Left lobe of liver (tissue), 2 donors: ENCODE data around the gene MPST. TPM values are rescaled to one million over a fixed set of nuclear protein-coding genes. Genes with fewer than 3 reads are reported as not detected.
"Not testable (repeated sequence)": the region's sequence is repeated elsewhere in the genome, so short reads cannot be mapped to it uniquely, and the experiment has no call there.

Source experiments
- ATAC-seq: fragments of 200-7000 bp; cut with Tn5 transposase; one replicate; pipeline ENCODE4 v1.9.1; 2020; ENCODE audit warnings: mild to moderate bottlenecking, moderate library complexity
- DNase-seq: peaks from one replicate; pipeline ENCODE4 v3.0.0-alpha.2; 2020; ENCODE audit warnings: low spot score
- total RNA-seq: library from RNA; stranded (reverse); gene quantifications from one replicate; pipeline ENCODE4 v1.2.1, GENCODE V29; 2021
- donor health status: DM: no; HTN: no; CAD: no; lungs with moderate emphysema.
- donor health status: DM: no; HTN: yes; CAD: no.

Gene MPST
- 247 TPM for total RNA-seq

DNA sequence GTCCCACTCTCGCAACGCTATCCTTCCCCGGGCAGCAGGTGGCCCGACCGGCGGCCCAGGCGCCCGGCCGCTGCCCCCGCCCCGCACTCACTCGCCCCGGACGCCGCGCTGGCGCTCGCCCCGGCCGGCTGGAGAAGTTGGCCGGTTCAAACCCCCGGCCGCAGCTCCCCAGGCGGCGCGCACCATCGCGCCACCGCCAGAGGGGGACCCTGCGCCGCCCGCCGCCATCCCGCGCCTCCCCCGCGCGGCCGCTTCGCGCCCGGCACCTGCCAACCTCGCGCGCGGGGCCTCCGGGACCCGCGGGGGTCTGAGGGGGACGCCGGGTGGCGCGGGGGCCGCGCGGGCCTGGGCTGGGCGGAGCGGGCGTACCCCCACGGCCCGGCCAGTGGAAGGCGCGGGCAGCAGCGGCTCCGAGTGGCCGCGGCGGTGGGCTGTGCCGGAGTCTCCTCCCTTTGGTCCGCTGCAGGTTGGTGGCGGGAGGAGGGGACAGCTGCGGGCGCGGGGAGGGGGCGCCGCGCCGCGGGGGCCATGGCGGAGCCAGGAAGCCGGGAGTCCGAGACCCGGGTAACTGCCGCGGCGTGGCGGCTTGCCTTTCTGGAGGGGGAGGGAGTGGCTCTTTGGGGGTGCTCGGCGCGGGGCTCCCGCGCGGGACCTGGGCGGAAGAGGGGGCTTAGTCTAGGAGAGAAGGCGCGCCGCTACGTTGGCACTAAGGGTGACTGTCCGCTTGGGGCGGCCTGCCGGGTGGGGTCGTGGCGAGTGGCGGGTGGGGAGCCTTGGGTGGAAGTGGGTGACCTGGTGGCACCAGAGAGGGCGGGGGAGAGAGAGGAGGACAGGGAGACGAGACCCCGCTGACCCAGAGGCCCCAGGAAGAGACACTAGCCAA, at the start of gene MPST, which contains the start of gene TST:
MPST (plus strand) TSS at position 434 of the 883 bp plus-strand sequence; CDS start at position 529, 95 bp downstream.
TST (minus strand) TSS at position 139 of the 883 bp plus-strand sequence. CDS start 715 bp downstream, outside the sequence.
- DNase-seq (peak; percentile 85), ATAC-seq (peak; percentile 57)

DNA sequence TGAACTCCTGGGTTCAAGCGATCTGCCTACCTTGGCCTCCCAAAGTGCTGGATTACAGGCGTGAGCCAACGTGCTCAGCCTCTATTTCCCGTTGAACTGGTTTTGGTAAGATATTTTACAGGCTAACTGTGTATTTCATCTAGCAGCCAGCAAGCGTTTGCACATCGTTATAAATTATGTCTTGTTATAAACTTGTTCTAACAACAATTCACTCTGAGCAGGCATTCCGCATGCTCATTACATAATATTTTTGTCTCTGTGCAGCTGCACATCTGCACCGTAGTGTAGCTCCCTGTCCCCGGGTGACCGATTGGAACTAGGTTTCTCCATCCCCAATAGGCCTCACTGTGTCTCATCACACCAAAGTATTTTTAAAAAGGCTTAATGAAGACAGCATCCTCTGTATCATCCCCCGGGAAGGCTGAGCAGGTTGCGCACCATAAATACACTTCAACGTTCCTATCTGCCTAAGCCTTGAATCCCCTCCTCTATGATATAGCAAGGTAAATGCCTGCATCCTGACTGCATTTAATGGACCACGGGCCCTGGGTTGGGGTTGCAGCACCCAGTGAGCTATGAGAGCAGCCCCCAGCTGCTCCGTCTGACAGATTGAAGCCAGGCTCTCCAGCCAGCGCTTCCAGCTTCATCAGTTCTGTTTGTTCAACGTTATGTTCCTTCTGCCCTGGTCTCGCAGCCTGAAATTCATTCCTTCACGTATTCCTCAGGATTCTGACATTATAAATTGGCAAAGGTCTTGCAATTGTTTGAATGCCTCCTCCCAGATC, 48.0 kb upstream of the MPST start:
- no peak for ATAC-seq
- DNase-seq, result no peak

DNA sequence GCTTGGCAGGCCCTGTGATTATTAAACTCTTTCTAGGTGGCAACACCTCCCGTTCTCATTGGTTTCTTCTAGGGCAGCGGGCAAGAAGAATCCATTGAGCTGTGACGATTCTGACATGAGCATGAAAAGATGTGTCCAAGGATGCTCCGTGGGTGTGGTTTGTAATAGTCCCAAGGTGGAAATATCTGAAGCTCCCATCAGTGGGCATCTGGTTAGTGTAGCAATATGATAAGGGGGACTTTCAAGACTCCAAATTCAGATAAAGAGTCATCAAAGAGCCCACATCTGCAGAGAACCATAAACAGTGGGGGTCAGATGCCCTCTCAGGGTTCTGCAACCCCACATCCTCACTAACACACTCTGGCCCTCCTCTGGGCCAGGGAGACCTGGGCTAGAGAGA, 42.9 kb upstream of the MPST start:
- ATAC-seq (no peak), DNase-seq (no peak)

DNA sequence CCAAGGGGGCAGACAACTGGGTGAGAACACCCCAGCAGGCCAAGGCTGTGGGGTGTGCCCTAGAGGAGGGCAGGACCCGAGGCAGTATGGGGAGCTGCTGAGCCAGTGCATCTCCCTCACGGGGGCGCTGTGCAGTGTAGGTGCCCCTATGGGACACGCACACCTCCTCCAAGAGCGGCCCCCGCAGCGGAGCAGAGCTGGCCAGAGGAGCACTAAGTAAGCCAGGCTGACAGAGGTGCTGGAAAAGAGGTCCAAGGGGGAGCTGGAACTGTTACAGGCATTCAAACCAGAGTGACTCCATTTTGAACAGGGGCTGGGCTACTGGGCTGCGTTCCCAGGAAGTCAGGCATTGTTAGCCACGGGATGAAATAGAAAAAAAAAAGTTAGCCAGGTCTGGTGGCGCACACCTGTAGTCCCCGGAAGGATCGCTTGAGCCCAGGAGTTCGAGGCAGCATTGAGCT, 42.1 kb upstream of the MPST start:
- peak; percentile 61 for ATAC-seq
- DNase-seq, result peak; percentile 63

DNA sequence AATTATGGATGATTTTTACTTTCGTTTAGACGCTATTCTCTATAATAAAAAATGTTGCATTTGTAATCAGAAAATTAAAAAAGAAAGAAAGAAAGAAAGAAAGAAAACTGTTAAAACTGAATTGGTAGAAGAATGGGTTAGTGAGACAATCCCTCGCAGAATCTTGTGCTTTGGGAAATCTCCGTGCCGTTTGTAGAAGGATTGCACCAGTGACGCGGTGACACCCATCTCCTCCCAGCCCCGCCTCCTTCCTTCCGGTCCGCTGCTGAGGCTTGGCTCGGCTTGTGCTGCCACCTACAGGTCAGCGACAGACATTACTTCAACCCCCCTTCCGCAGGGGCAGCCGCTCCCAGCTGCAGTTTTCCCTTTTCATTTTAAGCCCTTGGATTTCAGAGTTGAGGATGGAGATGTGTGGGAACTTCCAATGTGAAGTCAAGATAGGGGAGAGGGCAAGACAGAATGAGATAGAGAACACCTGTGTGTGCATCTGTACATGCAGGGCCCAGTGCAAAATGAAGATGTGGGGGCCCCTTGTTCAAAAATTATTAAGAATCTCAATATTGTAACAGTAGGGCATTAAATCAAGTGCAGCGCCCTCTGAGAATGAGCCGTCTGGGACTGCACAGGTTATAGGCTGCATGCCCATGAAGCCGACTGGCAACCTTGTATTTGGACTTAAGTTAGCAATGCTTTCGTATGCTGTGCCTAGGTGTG, 41.4 kb upstream of the MPST start:
- peak; percentile 89 for DNase-seq
- ATAC-seq, result peak; percentile 100

DNA sequence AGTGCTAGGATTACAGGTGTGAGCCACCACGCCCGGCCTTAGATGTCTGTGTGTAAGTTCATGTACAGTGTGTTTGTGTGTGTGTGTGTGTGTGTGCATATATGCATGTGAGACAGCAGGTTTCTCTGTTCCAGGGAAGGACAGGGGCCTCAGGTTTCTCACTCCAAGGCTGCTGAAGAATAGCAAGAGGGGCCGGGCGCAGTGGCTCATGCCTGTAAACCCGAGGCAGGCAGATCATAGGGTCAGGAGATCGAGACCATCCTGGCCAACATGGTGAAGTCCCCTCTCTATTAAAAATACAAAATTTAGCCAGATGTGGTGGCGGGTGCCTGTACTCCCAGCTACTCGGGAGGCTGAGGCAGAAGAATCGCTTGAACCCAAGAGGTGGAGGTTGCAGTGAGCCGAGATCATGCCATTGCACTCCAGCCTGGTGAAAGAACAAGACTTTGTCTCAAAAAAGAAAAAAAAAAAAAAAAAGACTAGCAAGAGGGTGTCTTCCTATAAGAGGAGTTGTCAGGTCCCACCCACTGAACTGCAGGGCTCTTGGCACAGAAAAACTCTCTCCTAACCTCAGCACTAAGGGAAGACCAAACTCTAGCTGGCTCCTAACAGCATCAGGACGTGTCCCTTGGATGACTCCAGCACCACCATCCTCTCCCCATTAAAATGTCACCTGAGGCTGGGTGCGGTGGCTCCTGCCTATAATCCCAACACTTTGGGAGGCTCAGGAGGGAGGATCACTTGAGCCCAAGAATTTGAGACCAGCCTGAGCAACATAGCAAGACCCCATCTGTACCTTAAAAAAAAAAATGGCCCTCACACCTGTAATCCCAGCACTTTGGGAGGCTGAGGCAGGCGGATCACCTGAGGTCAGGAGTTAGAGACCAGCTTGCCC, 40.3 kb upstream of the MPST start:
- no peak for ATAC-seq
- DNase-seq, result no peak

DNA sequence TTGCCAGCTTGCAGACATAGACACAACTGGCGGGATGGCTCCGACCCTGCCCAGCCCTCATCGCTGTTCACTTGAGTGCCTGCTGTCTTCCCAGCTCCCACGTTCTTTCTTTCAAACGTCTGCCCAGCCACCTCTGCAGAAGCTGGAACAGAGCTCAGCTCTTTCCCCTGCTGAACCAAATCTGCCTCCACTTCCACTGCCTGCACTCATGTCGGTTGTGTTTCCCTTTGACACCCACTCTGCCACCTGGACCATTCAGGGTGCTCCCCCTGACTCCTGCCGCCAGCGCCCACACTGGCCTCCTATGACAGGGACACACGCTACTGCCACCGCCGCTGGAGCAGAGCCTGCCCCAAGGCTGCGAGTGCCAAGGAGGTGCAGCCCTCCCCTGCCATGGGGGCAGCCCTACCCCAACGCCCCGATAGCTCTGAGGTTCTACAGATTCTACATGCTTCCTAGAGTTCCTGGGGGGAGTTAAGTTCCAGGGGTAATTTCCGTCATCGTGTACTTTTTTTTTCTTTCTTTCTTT, 38.2 kb upstream of the MPST start:
- no peak for DNase-seq
- no peak for ATAC-seq

DNA sequence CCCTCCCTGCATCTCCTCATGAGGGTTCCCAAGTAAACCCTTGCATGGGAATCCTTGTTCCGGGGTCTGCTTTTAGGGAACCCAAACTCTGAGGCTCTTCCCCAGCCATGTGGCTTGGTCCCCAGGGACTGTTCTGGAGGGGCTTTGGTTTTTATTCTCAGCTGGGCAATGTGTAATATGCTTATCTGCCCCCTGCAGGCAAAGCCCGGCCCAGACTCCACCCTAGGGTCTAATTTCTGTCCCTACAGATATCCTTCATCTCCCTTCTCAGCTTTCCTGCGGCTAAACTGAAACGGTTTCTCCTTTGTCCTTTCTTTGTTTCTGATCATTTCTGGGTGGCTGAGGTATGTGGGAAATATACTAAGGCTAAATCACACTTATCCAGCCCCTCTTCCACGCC, 37.4 kb upstream of the MPST start:
- DNase-seq (no peak), ATAC-seq (no peak)

DNA sequence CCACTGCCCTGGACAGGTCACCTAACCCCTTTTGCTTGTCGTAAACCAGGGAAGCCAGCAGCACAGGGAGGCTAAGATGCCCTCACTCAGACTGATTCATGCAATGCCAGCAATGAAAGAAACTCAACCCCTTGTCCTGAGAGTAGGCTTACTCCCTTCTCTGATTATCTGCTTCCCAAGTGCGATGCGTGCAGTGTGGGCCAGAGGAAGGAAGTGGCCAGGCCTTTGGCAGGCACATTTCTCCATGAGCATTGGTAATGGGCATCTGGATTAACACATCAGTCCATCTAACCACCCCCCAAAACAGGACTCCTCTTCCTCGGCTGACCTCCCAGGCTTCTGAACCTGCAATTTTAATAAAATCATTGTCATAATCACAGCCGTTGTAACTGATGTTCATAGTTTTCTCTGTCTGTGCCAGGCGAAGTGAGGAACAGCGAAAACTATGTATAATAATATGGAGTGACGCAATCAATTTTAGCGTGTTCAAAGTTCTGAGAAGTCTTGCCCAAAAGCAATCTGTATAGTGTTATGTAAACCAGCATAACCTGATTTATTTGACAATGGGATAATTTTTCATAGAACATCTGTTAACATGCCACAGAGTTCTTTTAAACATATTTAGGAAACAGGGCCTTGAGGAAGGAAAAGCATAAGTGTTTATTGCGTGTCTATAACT, 34.2 kb upstream of the MPST start:
- no peak for DNase-seq
- ATAC-seq, result no peak

DNA sequence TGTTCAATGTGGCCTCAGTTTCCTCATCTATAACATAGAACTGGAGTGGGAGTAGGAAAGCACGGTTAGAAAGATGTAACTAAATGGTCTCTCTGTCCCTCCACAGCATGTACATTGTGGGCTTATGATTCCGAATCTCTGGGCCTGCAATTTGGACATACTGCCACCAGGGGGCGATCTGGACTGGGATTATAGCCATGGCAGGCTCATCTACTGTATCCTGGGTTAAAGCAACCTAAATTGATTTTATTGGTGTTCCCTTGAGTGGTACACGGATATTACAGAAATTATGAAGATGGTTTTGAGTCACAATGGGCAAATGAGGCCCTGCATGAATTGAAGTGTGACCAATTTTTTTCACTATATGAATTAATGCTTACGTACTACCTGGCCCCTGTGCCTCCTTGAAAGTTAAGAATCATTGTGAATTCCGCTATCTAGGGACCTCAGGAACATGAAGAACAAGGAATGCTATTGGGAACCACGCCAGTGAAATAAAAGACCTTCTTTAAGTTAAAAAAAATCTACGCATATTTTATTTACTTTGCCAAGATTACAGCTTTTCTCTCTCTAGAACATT, 33.2 kb upstream of the MPST start:
- ATAC-seq, result peak; percentile 61
- no peak for DNase-seq

DNA sequence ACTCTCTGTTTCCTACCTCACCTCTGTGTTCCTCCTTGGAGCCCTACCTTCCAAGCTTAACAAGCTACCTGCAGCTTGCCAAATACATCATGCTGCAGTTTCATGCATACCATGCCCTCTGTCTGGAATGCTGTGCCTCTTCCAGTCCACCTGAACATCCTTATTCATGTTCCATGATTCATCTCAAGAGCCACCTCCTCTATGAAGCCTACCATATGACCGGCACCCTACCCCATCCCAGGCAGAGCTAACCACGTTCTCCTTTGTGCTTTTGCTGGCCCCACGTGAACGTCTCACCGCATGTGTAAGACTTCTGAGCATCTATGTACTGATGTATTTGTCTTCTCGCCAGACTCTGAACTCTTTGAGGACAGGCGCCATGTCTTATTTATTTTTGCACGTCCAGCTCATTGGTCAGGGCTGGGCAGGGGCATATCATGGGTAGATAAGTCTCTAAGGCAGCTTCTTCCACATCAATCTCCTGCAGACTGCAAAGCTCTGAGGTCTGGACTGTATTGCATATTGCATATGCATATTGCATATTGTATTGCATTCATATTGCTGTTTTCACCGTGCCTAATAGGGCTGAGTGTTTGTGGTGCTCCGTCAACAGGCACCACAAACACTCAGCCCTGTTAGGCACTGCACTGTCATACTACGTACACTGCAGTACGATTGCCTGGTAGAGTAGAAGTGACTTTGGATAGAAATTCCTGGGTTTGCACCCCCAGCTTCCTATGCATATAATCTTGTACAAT, 31.3 kb upstream of the MPST start:
- DNase-seq, result no peak
- ATAC-seq, result no peak

DNA sequence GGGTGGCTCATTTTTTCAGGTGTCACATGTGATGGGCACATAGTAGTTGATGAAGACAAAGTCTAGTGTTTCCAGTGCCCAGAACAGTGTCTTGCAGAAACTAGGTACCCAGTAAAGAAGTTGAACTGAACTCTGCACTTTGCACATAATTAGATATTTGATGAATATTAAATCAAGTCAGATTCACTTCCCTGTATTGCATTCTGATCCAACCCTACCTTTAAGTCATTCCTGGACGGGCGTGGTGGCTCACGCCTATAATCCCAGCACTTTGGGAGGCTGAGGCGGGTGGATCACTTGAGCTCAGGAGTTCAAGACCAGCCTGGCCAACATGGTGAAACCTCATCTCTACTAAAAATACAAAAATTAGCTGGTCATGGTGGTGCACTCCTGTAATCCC, 30.5 kb upstream of the MPST start:
- ATAC-seq, DNase-seq: not testable (repeated sequence)

DNA sequence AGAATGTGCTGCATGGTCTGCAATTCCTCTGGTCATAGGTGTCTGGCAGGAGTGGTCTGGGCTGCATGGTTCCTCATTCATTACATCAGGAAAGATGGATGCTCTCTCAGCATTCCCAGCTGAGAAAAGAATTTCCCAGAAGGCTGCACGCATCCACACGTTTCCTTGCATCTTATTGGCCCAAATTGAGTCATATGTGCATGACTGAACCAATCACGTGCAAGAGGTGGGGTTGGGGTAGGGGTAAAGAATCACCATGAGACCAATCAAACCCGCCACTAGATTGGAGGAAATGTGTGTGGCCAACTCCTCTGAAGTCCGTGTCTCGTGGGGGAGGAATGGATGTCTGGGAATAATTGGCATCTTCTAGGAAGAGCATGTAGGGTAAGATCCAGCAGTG, 29.1 kb upstream of the MPST start:
- DNase-seq (no peak), ATAC-seq (no peak)

DNA sequence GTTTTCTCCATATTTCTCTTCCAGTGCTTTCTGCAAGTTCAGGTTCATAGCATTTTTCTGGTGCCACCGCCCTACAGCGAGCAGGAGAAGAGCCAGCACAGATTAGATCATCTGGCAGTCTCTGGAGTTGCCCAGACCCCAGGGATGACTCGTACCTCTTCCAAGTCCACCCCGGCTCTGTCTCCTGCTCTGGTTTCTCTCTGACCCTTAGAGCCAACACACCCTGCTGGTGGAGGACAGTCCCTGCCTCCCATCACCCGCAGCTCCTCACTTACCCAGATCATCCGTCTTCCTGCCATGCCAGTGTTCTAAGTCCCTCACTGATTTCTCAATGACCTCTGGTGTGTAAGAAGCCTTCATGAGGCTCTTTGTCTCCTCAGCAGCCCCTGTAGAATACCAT, 28.3 kb upstream of the MPST start:
- DNase-seq, result no peak
- ATAC-seq, result no peak

DNA sequence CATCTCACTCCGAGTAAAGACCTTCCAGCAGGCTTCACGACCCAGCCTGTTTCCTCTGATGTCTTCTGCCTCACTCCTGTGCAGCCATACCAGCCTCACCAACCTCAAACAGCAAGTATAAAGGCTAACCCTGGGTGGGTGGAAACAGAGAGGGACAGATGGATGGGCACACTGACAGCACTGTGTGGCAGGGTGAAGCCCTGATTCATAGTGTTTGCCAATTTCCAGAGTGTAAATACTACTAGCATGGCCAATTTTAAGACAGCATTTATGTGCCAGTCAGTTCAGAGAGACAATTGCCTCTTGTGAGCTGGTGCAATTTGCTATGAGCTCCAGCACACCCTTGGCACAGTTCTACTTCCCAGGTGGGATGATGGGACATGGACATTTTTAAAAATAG, 21.8 kb upstream of the MPST start:
- ATAC-seq, result no peak
- DNase-seq, result no peak

DNA sequence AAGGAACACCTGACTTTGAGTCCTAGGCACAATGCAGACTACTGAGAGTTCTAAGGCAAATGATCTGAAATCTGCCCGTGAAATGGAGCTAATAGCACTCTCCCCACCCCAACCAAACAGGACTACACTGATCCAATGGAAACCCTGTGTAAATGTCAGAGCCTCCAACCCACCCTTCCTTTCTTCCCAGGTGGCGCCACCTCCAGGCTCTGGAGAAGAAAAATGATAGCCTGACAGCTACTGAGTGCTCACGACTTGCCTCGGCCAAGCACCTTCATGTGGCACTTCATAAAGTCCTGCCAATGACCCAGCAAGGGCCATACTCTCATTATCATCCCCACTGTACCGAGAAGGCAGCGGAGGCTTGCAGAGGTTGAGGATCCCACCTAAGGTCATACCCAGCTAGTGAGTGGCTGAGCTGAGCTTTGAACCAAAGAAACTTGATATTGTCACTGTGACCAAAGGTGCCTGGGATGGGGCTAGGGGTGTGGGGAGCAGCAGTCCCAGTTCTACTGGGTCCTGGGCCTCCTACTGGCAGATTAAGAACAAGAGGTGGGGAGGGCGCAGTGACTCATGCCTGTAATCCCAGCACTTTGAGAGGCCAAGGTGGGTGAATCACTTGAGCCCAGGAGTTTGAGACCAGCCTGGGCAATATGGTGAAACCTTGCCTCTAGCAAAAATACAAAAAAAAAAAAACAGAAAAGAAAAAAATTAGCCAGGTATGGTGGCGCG, 20.8 kb upstream of the MPST start:
- ATAC-seq, result no peak

DNA sequence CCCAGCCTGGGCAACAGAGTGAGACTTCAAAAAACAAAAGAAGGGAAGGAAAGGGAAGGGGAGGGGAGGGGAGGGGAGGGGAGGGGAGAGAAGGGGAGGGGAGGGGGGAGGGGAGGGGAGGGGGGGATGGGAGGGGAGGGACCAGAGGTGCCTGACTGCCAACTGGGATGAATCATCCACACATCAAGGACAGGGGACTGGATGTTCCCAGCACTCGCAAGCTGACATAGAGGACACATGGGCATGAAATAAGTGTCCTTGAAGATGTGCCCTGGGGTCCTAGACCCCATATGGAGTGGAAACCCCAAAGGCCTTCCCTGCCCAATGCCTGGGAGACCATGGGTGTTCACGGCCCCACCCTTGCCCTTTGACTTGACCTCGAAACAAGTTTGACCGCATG, 20.1 kb upstream of the MPST start:
- no peak for DNase-seq

More for the DNA sequence above, 20.8 kb upstream of the MPST start:
- no peak for DNase-seq

More for the DNA sequence above, 20.1 kb upstream of the MPST start:
- no peak for ATAC-seq
